GM18526 (cell line): ENCODE measurements around the gene UBL7.

Experiments used
- POLR2A ChIP-seq: IDR thresholded peaks from 3 replicates; pipeline ENCODE4 v1.6.1; 2011; ENCODE audit not compliant: insufficient read length; ENCODE audit errors: extremely low read depth

Gene UBL7

GRCh38 chr15:74432968-74433591, 27.9 kb downstream of the UBL7 start:
- TF ChIP-seq POLR2A = no peak

DNA sequence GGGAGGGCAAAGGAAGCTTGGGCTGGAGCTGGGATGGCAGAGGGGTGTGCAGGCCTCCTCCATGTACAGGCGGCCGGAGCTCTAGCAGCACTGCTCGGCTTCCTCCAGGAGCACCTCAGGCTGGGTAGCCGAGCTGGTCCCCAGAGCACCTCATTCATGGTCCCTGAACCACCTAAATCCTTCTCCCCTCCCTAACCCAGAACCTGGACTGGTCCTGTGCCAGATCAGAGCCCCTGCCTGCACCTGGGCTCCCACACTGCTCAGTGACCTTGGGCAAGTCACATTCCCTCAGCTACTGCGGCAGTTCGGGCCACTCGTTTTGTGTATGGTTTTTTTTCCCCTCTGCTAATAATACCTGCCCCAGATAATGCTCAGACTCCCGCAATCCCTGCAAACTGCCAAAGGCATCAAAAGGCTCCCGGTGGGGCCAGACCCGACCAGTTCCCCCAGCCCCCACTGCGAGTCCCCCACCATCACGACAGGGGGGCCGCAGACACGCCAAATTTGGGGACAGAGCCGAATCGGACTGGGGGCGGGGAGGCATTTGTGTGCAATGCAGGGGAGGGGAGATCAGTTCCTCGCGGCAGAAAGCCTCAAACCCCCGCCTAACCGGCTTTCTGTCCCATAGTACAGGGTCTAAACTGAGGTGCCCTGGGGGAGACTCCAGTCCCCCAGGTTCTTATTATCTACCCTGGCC, 28.5 kb downstream of the UBL7 start:
- peak; percentile 4 for TF ChIP-seq POLR2A

GRCh38 chr15:74431645-74432044, 29.3 kb downstream of the UBL7 start:
- TF ChIP-seq POLR2A = no peak

- TF ChIP-seq POLR2A = no peak
These were observed 29.8 kb downstream of the UBL7 start for GRCh38 chr15:74431116-74431515.

- no peak for TF ChIP-seq POLR2A
These were observed 30.4 kb downstream of the UBL7 start for GRCh38 chr15:74430510-74430951.

GRCh38 chr15:74429781-74430400, 31.1 kb downstream of the UBL7 start:
- TF ChIP-seq POLR2A = no peak

- TF ChIP-seq POLR2A = no peak
These were observed 31.8 kb downstream of the UBL7 start for GRCh38 chr15:74428970-74429780.

GRCh38 chr15:74428442-74428787, 32.5 kb downstream of the UBL7 start:
- no peak for TF ChIP-seq POLR2A

DNA sequence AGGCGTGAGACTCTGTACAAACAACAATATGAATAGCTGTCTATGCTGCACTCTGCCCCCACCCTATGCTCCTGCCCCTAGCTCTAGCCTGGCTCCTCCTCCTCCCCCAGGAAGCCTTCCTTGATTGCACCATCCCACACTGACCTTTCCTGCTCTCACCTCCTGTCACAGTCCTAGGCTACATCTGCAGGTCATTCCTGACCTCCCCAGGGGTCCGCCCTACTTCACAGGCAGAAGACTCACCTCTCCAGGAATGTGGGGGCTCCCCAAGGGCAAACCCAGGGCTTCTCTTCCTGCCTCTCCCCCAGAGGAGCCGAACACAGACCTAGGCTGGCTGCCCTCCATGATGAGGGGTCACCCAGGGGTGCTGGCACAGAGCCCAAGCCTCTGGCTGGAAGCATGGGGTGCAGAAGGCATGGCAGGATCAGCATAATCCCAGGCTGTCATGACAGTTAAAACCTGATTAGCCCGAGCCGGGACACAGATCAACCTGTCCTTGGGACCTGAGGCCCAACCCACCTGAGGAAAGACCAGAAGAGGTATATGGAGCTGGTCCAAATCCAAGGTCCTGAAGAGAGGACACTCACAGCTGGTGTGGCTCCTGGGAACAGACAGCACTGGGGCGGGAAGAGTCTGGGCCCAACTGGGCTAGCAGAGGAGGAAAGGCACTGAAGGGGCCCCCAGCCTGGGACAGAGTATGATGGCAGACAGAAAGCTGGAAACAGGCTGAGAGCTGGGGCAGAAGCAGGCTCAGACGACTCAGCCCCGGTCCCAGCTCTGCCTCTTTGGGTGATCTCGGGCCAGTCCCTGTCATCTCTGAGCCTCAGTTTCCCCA, 33.1 kb downstream of the UBL7 start:
- TF ChIP-seq POLR2A = peak; percentile 3

DNA sequence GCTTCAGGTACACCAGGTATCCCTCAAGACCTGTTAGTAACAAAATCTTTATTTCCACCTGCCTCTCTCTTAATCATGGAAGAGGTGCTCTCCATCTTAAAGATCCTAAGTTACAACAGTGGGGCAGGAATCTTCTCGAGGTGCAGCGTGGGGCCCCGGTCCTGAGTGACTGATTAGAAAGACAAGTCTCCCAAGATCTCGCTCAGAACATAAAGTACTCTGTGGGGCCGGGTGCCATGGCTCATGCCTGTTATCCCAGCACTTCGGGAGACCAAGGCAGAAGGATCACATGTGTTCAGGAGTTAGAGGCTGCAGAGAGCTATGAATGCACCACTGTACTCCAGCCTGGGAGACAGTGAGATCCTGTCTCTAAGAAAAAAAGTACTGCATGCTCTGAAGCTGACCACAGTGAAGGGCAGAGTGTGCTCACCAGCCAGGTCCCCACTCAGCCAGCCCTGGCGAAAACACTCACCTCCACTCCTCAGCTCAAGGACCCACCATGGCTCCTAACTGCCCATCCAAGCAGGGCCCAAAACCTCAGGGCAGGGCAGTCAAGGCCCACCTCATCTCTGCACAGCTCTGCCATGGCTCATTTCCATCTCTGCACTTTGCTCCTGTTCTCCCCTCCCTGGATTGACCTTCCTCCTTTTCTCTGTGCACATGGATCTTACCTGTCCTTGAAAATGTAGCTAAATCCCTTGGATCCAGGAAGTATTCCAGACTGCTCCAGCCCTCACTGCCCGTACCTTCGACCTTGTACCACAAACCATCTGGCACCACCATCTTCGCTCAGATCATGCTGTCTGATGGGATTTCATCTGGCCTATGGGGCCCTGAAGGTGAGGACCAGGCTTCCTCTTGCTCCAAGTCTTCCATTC, 34.3 kb downstream of the UBL7 start:
- peak; percentile 22 for TF ChIP-seq POLR2A

DNA sequence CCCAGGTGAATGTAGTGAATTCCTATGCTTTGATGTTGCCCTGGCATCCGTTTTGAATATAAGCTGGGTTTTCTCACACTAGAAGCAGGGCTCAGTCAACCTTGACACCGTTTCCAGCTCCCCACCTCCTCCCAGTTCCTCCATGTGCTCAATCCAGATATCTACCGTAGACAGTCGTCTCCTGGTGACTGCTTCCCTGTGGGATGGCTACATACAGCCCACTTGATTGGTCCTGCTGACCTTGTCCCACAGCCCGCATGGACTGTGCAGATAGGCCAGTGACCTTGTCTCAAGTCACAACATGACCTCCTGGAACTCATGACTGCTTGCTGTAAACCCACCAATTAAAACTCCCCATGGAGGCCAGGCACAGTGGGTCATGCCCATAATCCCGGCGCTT, 35.3 kb downstream of the UBL7 start:
- no peak for TF ChIP-seq POLR2A

DNA sequence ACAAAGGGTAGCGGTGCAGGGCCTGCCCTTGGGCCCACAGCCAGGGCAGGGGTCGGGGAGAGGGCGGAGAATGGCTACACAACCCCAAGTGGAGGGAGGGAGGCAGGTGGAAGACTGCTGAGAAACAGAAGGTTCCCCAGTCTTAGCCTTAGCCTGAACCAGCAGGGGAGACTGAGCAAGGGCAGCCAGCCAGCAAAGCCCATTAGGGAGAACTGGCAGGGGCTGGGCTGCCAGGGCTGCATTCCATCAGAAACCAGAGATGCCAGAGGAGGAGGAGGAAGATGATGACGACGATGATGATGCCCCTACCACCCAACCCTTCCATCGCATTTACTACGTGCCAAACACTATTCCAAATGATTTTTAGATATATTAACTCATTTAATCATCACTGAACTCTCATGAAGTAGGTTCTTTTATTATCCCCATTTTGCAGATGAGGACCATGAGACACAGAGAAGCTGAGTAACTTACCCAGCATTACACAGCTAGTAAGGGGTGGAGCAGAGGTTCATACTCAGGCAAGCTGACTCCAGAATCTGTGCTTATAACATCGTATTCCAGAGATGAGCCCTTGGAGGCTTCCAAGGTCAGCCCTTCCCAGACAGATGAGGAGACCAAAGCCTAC, 35.9 kb downstream of the UBL7 start:
- no peak for TF ChIP-seq POLR2A
